HG02798 (cell line): Measurements from ENCODE around the gene PTCD1.

Experiments
- ATAC-seq: cut with Tn5 transposase; IDR thresholded peaks from one replicate; pipeline ENCODE4 v1.9.1; 2021; ENCODE audit warnings: mild to moderate bottlenecking; ENCODE audit not compliant: unreplicated experiment, poor library complexity

Gene PTCD1

GRCh38 chr7:99438573-99439480 is at the start of gene PTCD1, which contains the start of gene CPSF4:
TSS of gene PTCD1 (minus strand) at chr7:99438798. CDS start at chr7:99435242, 3,556 bp downstream.
TSS of gene CPSF4 (plus strand) at chr7:99438943. CDS start at chr7:99439083, 140 bp downstream.
- ATAC-seq = peak; percentile 96

GRCh38 chr7:99485094-99485493 is 46.5 kb upstream of the PTCD1 start:
- no peak for ATAC-seq

GRCh38 chr7:99478464-99479440 is 40.2 kb upstream of the PTCD1 start:
- no peak for ATAC-seq

GRCh38 chr7:99476107-99476506 is 37.5 kb upstream of the PTCD1 start:
- ATAC-seq = no peak

- no peak for ATAC-seq
These were observed 34.7 kb upstream of the PTCD1 start for GRCh38 chr7:99473315-99473596.

- peak; percentile 97 for ATAC-seq
These were observed 34.1 kb upstream of the PTCD1 start, which contains the start of gene ZNF789 for GRCh38 chr7:99472561-99473314. TSS of gene ZNF789 (plus strand) at chr7:99472890. CDS start at chr7:99476457, 3,567 bp downstream.

GRCh38 chr7:99469381-99470065 is 30.9 kb upstream of the PTCD1 start:
- no peak for ATAC-seq

GRCh38 chr7:99468336-99468918 is 29.8 kb upstream of the PTCD1 start:
- ATAC-seq = no peak

- peak; percentile 3 for ATAC-seq
These were observed 26.8 kb upstream of the PTCD1 start for GRCh38 chr7:99465421-99465768.

- no peak for ATAC-seq
These were observed 22.6 kb upstream of the PTCD1 start for GRCh38 chr7:99461221-99461620.

GRCh38 chr7:99460651-99461050 is 22.1 kb upstream of the PTCD1 start:
- ATAC-seq = no peak

GRCh38 chr7:99459087-99459486 is 20.5 kb upstream of the PTCD1 start:
- no peak for ATAC-seq

GRCh38 chr7:99457650-99458493 is 19.3 kb upstream of the PTCD1 start:
- ATAC-seq = no peak

GRCh38 chr7:99457050-99457649 is 18.6 kb upstream of the PTCD1 start:
- ATAC-seq = no peak

GRCh38 chr7:99456288-99456687 is 17.7 kb upstream of the PTCD1 start:
- no peak for ATAC-seq

GRCh38 chr7:99455874-99456273 is 17.3 kb upstream of the PTCD1 start:
- no peak for ATAC-seq

- ATAC-seq = no peak
These were observed 14.5 kb upstream of the PTCD1 start for GRCh38 chr7:99453105-99453504.

GRCh38 chr7:99452541-99452940 is 13.9 kb upstream of the PTCD1 start:
- ATAC-seq = no peak
